Cardiac muscle cell (in vitro differentiated cells and primary cell): ENCODE results near the gene FHOD3. TPM values are rescaled to one million over a fixed set of nuclear protein-coding genes. Genes with fewer than 3 reads are reported as not detected.

ENCODE experiments used
- DNase-seq, 2 donors: peaks; one replicate each; pipeline versions ENCODE4 v3.0.0 to v3.0.0-alpha.2; 2010 to 2017; ENCODE audit warnings: low read depth in 1 of 2, low spot score in 1 of 2
- H3K27ac ChIP-seq: fragments of 200-600 bp; sonication (generic); 2 replicates; pipeline ENCODE4 v1.5.1; 2016
- H3K27me3 ChIP-seq: fragments of 200-600 bp; sonication (generic); 2 replicates; pipeline ENCODE4 v1.6.0; 2016; ENCODE audit warnings: control low read depth
- H3K36me3 ChIP-seq: fragments of 200-600 bp; sonication (generic); 2 replicates; pipeline ENCODE4 v1.5.1; 2016; ENCODE audit warnings: control low read depth
- H3K4me1 ChIP-seq: fragments of 200-600 bp; sonication (generic); 2 replicates; pipeline ENCODE4 v1.8.1; 2017; ENCODE audit warnings: low read depth, mild to moderate bottlenecking, mixed run types
- H3K4me3 ChIP-seq: fragments of 200-600 bp; sonication (generic); 2 replicates; pipeline ENCODE4 v1.5.1; 2016; ENCODE audit warnings: mild to moderate bottlenecking
- H3K9me3 ChIP-seq: fragments of 200-600 bp; sonication (generic); 2 replicates; pipeline ENCODE4 v1.5.1; 2017; ENCODE audit warnings: low read depth, mild to moderate bottlenecking, control low read depth
- polyA plus RNA-seq: library from polyadenylated mRNA; unstranded; fragments of >200 nt; fragmentation: Nextera tagmentation; extraction: Ambion mirVana; gene quantifications from 2 replicates; pipeline ENCODE4 v1.2.1, GENCODE V29; 2016
- total RNA-seq: library from RNA; depleted of rRNA; stranded (reverse); fragments of >200 nt; gene quantifications from 2 replicates; pipeline ENCODE4 v1.2.3, GENCODE V29; 2016
- TF ChIP-seq, protein P1 (sequence below): IDR thresholded peaks from 2 replicates; pipeline ENCODE4 v1.5.1; 2012; ENCODE audit warnings: low read depth, mild to moderate bottlenecking, low read length

FHOD3 gene
- total and polyA plus RNA-seq, 2 experiments from 2014 or later, result 127 to 347 TPM

DNA sequence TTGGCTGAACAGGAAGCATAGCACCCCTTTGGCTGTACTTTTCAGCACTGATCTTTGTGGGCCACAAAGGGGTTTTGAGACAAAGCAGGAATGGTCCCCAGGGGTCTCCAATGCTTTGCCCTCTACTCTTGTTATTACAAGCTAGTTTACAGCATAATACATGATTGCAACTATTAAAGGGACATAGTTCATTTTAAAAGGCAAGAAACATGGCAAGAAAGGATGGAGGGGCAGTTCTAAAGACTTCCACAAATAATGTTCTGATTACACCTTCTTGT is 196.6 kb downstream of the FHOD3 start:
- no peaks in the 10 kb centered on the region for H3K9me3 ChIP-seq

DNA sequence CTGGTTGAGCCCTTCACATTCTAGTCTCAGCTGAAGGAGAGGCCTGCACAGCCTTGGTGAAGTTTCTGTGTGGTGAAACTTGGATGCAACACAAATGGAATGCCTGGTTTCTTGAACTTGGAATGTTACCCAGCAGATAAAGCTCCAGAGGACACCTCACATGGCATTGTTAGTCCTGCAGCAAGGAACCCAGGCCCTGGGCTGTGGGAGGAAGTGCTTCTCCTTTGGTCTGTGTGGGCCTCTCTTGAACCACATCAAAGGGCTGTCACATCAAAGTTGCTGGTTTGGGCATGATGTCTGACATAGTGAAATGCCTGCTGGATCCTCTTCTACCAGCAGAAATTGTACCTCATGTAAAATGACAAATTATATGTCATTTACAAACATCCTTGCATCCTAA is 198.5 kb downstream of the FHOD3 start:
- no peaks in the 10 kb centered on the region for H3K36me3 ChIP-seq

More for the DNA sequence above, 196.6 kb downstream of the FHOD3 start:
- H3K4me1 ChIP-seq, result peaks cover 53% of the 10 kb centered on the region
- no peak for DNase-seq
- H3K27me3 ChIP-seq, result no peaks in the 10 kb centered on the region
- peak overlapping the region; percentile 61 for H3K27ac ChIP-seq
- no peak overlapping the region for H3K4me3 ChIP-seq
- H3K36me3 ChIP-seq, result no peaks in the 10 kb centered on the region
- TF ChIP-seq, protein P1, sequence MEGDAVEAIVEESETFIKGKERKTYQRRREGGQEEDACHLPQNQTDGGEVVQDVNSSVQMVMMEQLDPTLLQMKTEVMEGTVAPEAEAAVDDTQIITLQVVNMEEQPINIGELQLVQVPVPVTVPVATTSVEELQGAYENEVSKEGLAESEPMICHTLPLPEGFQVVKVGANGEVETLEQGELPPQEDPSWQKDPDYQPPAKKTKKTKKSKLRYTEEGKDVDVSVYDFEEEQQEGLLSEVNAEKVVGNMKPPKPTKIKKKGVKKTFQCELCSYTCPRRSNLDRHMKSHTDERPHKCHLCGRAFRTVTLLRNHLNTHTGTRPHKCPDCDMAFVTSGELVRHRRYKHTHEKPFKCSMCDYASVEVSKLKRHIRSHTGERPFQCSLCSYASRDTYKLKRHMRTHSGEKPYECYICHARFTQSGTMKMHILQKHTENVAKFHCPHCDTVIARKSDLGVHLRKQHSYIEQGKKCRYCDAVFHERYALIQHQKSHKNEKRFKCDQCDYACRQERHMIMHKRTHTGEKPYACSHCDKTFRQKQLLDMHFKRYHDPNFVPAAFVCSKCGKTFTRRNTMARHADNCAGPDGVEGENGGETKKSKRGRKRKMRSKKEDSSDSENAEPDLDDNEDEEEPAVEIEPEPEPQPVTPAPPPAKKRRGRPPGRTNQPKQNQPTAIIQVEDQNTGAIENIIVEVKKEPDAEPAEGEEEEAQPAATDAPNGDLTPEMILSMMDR, result no peak

DNA sequence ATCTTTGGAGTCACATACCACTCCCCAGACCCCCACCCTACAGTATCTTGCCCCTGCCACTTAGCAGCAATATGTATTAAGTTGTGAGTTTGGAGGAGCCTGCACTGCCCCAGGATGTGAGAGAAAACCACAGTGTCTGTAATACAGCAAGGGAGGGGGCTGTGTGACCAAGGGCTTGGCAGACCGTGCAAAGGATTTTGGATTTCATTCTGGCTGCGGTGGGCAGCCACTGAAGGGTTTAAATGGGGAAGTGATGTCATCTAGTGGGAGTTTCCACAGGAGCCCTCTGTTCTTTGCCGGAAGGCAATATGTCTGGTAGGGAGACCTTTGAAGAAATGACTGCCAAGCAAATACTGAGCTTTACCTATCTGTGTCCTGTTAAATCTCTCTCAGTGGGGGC is 202.4 kb downstream of the FHOD3 start:
- Histone ChIP-seq H3K36me3 (peaks cover 2% of the 10 kb centered on the region), H3K27me3 (no peaks in the 10 kb centered on the region), H3K4me1 (peaks cover 36% of the 10 kb centered on the region), H3K9me3 (no peaks in the 10 kb centered on the region), H3K4me3 (no peak overlapping the region), H3K27ac (no peak overlapping the region)
- peak in 1 of 2 donors; percentile 45 for DNase-seq
- TF ChIP-seq, protein P1, result no peak

More for the DNA sequence above, 198.5 kb downstream of the FHOD3 start:
- Histone ChIP-seq H3K27me3 (no peaks in the 10 kb centered on the region), H3K4me1 (peaks cover 56% of the 10 kb centered on the region), H3K27ac (peak overlapping the region; percentile 61), H3K4me3 (no peak overlapping the region), H3K9me3 (no peaks in the 10 kb centered on the region)
- DNase-seq, result peak in 1 of 2 donors; percentile 13
- TF ChIP-seq, protein P1, result no peak

DNA sequence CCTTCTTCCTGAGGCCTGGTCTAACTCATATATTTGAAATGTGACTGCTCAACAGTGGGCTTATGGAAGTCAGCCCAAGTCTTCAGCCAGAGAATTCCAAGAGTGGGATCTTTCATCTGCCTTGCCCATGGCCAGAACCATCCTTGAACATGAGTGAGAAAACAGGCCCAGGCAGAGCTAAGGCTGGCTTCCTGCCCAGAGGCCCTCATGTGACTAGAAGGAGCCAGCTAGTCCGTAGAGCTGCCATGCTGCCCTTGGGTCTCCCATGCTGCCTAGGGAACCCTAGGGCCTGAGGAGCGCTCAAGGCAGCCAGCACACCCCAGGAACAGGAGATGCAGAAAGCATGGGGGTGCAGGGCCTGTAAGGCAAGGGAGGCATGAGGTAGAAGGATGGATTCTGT is 203.6 kb downstream of the FHOD3 start:
- DNase-seq, result no peak
- no peaks in the 10 kb centered on the region for H3K27me3 ChIP-seq
- H3K9me3 ChIP-seq, result no peaks in the 10 kb centered on the region
- peak overlapping the region; percentile 38 for H3K27ac ChIP-seq
- H3K4me3 ChIP-seq, result no peak overlapping the region
- TF ChIP-seq, protein P1, result no peak
- peaks cover 32% of the 10 kb centered on the region for H3K4me1 ChIP-seq
- H3K36me3 ChIP-seq, result peaks cover 11% of the 10 kb centered on the region

DNA sequence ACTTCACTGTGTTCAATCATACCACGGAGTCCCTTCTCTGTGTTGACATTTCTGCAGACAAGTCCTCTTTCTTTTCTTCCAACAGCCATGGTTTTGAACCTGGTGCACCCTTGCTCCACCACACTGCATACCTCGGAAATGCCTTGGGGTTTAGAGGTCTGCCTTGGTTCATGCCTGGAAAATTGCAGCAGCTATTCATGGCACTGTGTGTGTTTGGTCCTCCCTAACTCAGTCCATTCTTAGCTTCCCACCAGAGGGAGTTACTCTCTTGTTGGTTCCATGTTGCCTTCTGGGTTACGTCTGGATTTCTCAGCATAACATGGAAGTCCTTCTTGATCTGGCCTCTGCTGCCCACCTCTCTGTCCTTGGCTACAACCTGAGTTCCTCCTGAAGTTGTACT is 206.0 kb downstream of the FHOD3 start:
- no peaks in the 10 kb centered on the region for H3K9me3 ChIP-seq
- TF ChIP-seq, protein P1, result no peak
- no peak overlapping the region for H3K4me3 ChIP-seq

DNA sequence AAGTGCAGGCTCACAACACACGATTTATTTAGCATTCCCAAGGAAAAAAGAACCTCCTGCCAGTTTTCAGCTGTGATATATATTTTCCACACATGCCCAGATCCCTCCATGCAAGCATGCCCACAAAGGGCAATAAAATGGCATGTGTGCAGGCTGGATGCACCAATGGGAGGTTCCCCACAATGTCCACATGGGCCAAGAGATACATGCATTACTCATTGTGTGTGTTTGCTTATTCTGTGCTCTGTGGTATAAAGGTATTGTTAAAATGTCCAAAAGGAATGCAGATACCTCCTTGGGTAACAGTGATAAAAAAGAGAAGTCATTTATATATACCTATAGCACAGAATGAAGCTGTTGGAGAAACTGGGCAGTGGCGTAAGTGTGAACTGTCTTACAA is 207.4 kb downstream of the FHOD3 start:
- H3K27ac ChIP-seq, result no peak overlapping the region
- peaks cover 20% of the 10 kb centered on the region for H3K36me3 ChIP-seq
- no peaks in the 10 kb centered on the region for H3K4me1 ChIP-seq
- TF ChIP-seq, protein P1, result no peak
- H3K4me3 ChIP-seq, result no peak overlapping the region
- no peaks in the 10 kb centered on the region for H3K27me3 ChIP-seq
- no peaks in the 10 kb centered on the region for H3K9me3 ChIP-seq
- no peak for DNase-seq

More for the DNA sequence above, 206.0 kb downstream of the FHOD3 start:
- DNase-seq, result no peak
- Histone ChIP-seq H3K27ac (peak overlapping the region; percentile 15), H3K4me1 (peaks cover 8% of the 10 kb centered on the region), H3K36me3 (peaks cover 19% of the 10 kb centered on the region), H3K27me3 (no peaks in the 10 kb centered on the region)
